HG02678 (cell line): Measurements from ENCODE around the gene SCMH1.
"Not testable (repeated sequence)": the region's sequence is repeated elsewhere in the genome, so short reads cannot be mapped to it uniquely, and the experiment has no call there.

Experiments
- ATAC-seq: cut with Tn5 transposase; IDR thresholded peaks from one replicate; pipeline ENCODE4 v1.9.1; 2021; ENCODE audit warnings: mild to moderate bottlenecking, moderate library complexity; ENCODE audit not compliant: unreplicated experiment

The SCMH1 gene

GRCh38 chr1:41158147-41158875, 83.8 kb downstream of the SCMH1 start:
- ATAC-seq, result no peak

- ATAC-seq, result no peak
Measured at GRCh38 chr1:41155105-41155504, 87.0 kb downstream of the SCMH1 start.

- no peak for ATAC-seq
Measured at GRCh38 chr1:41153750-41154274, 88.3 kb downstream of the SCMH1 start.

- ATAC-seq, result no peak
Measured at GRCh38 chr1:41152622-41153044, 89.5 kb downstream of the SCMH1 start.

GRCh38 chr1:41151846-41152245, 90.3 kb downstream of the SCMH1 start:
- no peak for ATAC-seq

- ATAC-seq, result no peak
Measured at GRCh38 chr1:41149570-41149969, 92.5 kb downstream of the SCMH1 start.

GRCh38 chr1:41144285-41144684, 97.8 kb downstream of the SCMH1 start:
- ATAC-seq, result no peak

- ATAC-seq, result no peak
Measured at GRCh38 chr1:41138549-41138948, 103.6 kb downstream of the SCMH1 start.

GRCh38 chr1:41135196-41135947, 106.7 kb downstream of the SCMH1 start:
- ATAC-seq, result no peak

- ATAC-seq, result not testable (repeated sequence)
Measured at GRCh38 chr1:41134325-41134724, 107.8 kb downstream of the SCMH1 start.

GRCh38 chr1:41122851-41123518, 119.1 kb downstream of the SCMH1 start:
- no peak for ATAC-seq

GRCh38 chr1:41122148-41122547, 120.0 kb downstream of the SCMH1 start:
- no peak for ATAC-seq

- no peak for ATAC-seq
Measured at GRCh38 chr1:41118645-41119044, 123.5 kb downstream of the SCMH1 start.

GRCh38 chr1:41117241-41117640, 124.9 kb downstream of the SCMH1 start:
- ATAC-seq, result not testable (repeated sequence)

- ATAC-seq, result no peak
Measured at GRCh38 chr1:41110736-41111135, 131.4 kb downstream of the SCMH1 start.

- ATAC-seq, result no peak
Measured at GRCh38 chr1:41110286-41110685, 131.8 kb downstream of the SCMH1 start.

- no peak for ATAC-seq
Measured at GRCh38 chr1:41109310-41110197, 132.6 kb downstream of the SCMH1 start.

GRCh38 chr1:41108696-41109275, 133.3 kb downstream of the SCMH1 start:
- ATAC-seq, result no peak

- no peak for ATAC-seq
Measured at GRCh38 chr1:41103766-41104165, 138.3 kb downstream of the SCMH1 start.

GRCh38 chr1:41102653-41103052, 139.5 kb downstream of the SCMH1 start:
- no peak for ATAC-seq
